SH-SY5Y (cell line): Measurements from ENCODE around the gene CEACAM16.

Experiments
- GATA2 ChIP-seq: IDR thresholded peaks from 2 replicates; pipeline ENCODE4 v1.6.1; 2011; ENCODE audit warnings: mild to moderate bottlenecking, low read depth, low read length
- GATA3 ChIP-seq: IDR thresholded peaks from 2 replicates; pipeline ENCODE4 v1.6.1; 2011; ENCODE audit warnings: low read depth, mild to moderate bottlenecking, low read length, moderate library complexity

The CEACAM16 gene

GRCh38 chr19:44723299-44723951 is 24.5 kb downstream of the CEACAM16 start:
- no peak for TF ChIP-seq GATA2
- TF ChIP-seq GATA3 = no peak

- TF ChIP-seq GATA2 = no peak
- no peak for TF ChIP-seq GATA3
These were observed 25.0 kb downstream of the CEACAM16 start for GRCh38 chr19:44723952-44724319.

GRCh38 chr19:44725251-44725650 is 26.3 kb downstream of the CEACAM16 start:
- TF ChIP-seq GATA3 (no peak), GATA2 (no peak)

- no peak for TF ChIP-seq GATA2
These were observed 26.7 kb downstream of the CEACAM16 start for GRCh38 chr19:44725684-44726083.

GRCh38 chr19:44726465-44726864 is 27.5 kb downstream of the CEACAM16 start:
- TF ChIP-seq GATA2 = no peak

GRCh38 chr19:44728178-44728577 is 29.2 kb downstream of the CEACAM16 start:
- TF ChIP-seq GATA2 (no peak), GATA3 (no peak)

- TF ChIP-seq GATA2 = no peak
- TF ChIP-seq GATA3 = no peak
These were observed 30.6 kb downstream of the CEACAM16 start for GRCh38 chr19:44729516-44730033.

- TF ChIP-seq GATA2 = no peak
- TF ChIP-seq GATA3 = no peak
These were observed 32.1 kb downstream of the CEACAM16 start for GRCh38 chr19:44731081-44731480.

- TF ChIP-seq GATA3 (no peak), GATA2 (no peak)
These were observed 32.7 kb downstream of the CEACAM16 start for GRCh38 chr19:44731622-44732021.

- TF ChIP-seq GATA3 (no peak), GATA2 (no peak)
These were observed 33.5 kb downstream of the CEACAM16 start for GRCh38 chr19:44732235-44733014.

GRCh38 chr19:44734357-44734756 is 35.4 kb downstream of the CEACAM16 start:
- no peak for TF ChIP-seq GATA2
- TF ChIP-seq GATA3 = no peak

- no peak for TF ChIP-seq GATA2
- no peak for TF ChIP-seq GATA3
These were observed 36.1 kb downstream of the CEACAM16 start for GRCh38 chr19:44735011-44735410.

- TF ChIP-seq GATA2 (no peak), GATA3 (no peak)
These were observed 38.5 kb downstream of the CEACAM16 start for GRCh38 chr19:44737238-44738071.

- no peak for TF ChIP-seq GATA2
- TF ChIP-seq GATA3 = no peak
These were observed 39.2 kb downstream of the CEACAM16 start for GRCh38 chr19:44738136-44738535.
